Thyroid gland (tissue), 4 donors: ENCODE data around the gene MARCKS.

Source experiments
- CTCF ChIP-seq, 6 experiments: fragments of 200-600 bp in 3 of 6; fragments of 450-650 bp in 3 of 6; sonication (generic) in 3 of 6; IDR thresholded peaks; one replicate each; pipeline ENCODE4 v1.5.1; 2016 to 2019; ENCODE audit warnings: antibody characterized with exemption in 6 of 6, mild to moderate bottlenecking in 2 of 6, inconsistent platforms in 1 of 6, moderate library complexity in 1 of 6
- POLR2A ChIP-seq, 2 donors: fragments of 450-650 bp; IDR thresholded peaks; one replicate each; pipeline ENCODE4 v1.6.1; 2017; ENCODE audit warnings: antibody characterized with exemption in 2 of 2, mild to moderate bottlenecking in 2 of 2, moderate library complexity in 1 of 2

- TF ChIP-seq CTCF (IDR thresholded peaks at IDR 0.05) (no peak), POLR2A (IDR thresholded peaks at IDR 0.05) (no peak)
Measured at GRCh38 chr6:113828984-113829695, 28.0 kb upstream of the MARCKS start.
